Tibial nerve (tissue), 4 donors: Measurements from ENCODE around the gene TTC17. TPM values are rescaled to one million over a fixed set of nuclear protein-coding genes. Genes with fewer than 3 reads are reported as not detected.

Experiments used
- DNase-seq, 2 donors: peaks; one replicate each; pipeline ENCODE4 v3.0.0-alpha.2; 2019; ENCODE audit warnings: low spot score in 2 of 2
- H3K27ac ChIP-seq, 4 donors: fragments of 200-600 bp; sonication (generic) in 3 of 4; one replicate each; pipeline ENCODE4 v1.5.1; 2017 to 2019; ENCODE audit warnings: mild to moderate bottlenecking in 1 of 4
- H3K27me3 ChIP-seq, 2 donors: fragments of 200-600 bp; sonication (generic) in 1 of 2; one replicate each; pipeline versions ENCODE4 v1.5.1 to v1.6.0; 2017 to 2019
- H3K36me3 ChIP-seq, 3 donors: fragments of 200-600 bp; sonication (generic); one replicate each; pipeline ENCODE4 v1.5.1; 2018 to 2019
- H3K4me1 ChIP-seq, 4 donors: fragments of 200-600 bp; sonication (generic) in 3 of 4; one replicate each; pipeline ENCODE4 v1.5.1; 2017 to 2019
- H3K4me3 ChIP-seq, 4 donors: fragments of 200-600 bp; sonication (generic) in 3 of 4; one replicate each; pipeline ENCODE4 v1.5.1; 2017 to 2019; ENCODE audit warnings: mild to moderate bottlenecking in 1 of 4, moderate library complexity in 1 of 4
- H3K9me3 ChIP-seq, 4 donors: fragments of 200-600 bp; sonication (generic) in 3 of 4; one replicate each; pipeline ENCODE4 v1.5.1; 2017 to 2019
- CTCF ChIP-seq, 5 experiments: fragments of 200-600 bp in 3 of 5; fragments of 450-650 bp in 2 of 5; sonication (generic) in 3 of 5; IDR thresholded peaks; one replicate each; pipeline ENCODE4 v1.5.1; 2016 to 2019; ENCODE audit warnings: antibody characterized with exemption in 5 of 5, mild to moderate bottlenecking in 3 of 5, moderate library complexity in 2 of 5
- EP300 ChIP-seq, 2 donors: sonication (generic); formaldehyde crosslinking; IDR thresholded peaks; one replicate each; pipeline ENCODE4 v1.6.1; 2017; ENCODE audit warnings: antibody characterized with exemption in 2 of 2, mild to moderate bottlenecking in 1 of 2
- POLR2A ChIP-seq, 2 donors: fragments of 450-650 bp; IDR thresholded peaks; one replicate each; pipeline ENCODE4 v1.6.1; 2017; ENCODE audit warnings: antibody characterized with exemption in 2 of 2, mild to moderate bottlenecking in 2 of 2, moderate library complexity in 2 of 2
- WGBS, 2 donors: methylation state at CpG; one replicate each; pipeline ENCODE4 v1.1.5; 2018; 5-methylcytosine and 5-hydroxymethylcytosine counted together
- total RNA-seq, 4 donors: library from RNA; depleted of rRNA; stranded (reverse); fragments of >200 nt; gene quantifications; one replicate each; pipeline ENCODE4 v1.1.0, GENCODE V29; 2016

Gene TTC17
- total RNA-seq, 4 donors from 2014 or later, result 117 to 128 (median 123) TPM

- no peak overlapping the region for H3K4me3 ChIP-seq
- TF ChIP-seq EP300 (IDR thresholded peaks at IDR 0.05) (no peak), CTCF (IDR thresholded peaks at IDR 0.05) (no peak), POLR2A (IDR thresholded peaks at IDR 0.05) (no peak)
- H3K36me3 ChIP-seq, result peaks cover 0 to 99% (median 23%) of the 10 kb centered on the region in 3 donors
- DNase-seq, result no peak
- no peak overlapping the region for H3K27ac ChIP-seq
- H3K9me3 ChIP-seq, result no peaks in the 10 kb centered on the region
- 90 to 93% methylated on average over 8 of the region's 8 CpGs for WGBS, 2 donors
- no peaks in the 10 kb centered on the region for H3K4me1 ChIP-seq
- H3K27me3 ChIP-seq, result no peaks in the 10 kb centered on the region
Observed at GRCh38 chr11:43403357-43404231, 44.9 kb downstream of the TTC17 start.

- Histone ChIP-seq H3K27me3 (no peaks in the 10 kb centered on the region), H3K9me3 (no peaks in the 10 kb centered on the region), H3K27ac (no peak overlapping the region), H3K4me3 (no peak overlapping the region), H3K4me1 (no peaks in the 10 kb centered on the region), H3K36me3 (peaks cover 0 to 99% (median 23%) of the 10 kb centered on the region in 3 donors)
- 94 to 96% methylated on average over 3 of the region's 3 CpGs for WGBS, 2 donors
- no peak for DNase-seq
- TF ChIP-seq CTCF (IDR thresholded peaks at IDR 0.05) (no peak), POLR2A (IDR thresholded peaks at IDR 0.05) (no peak), EP300 (IDR thresholded peaks at IDR 0.05) (no peak)
Observed at GRCh38 chr11:43404406-43404805, 45.7 kb downstream of the TTC17 start.

GRCh38 chr11:43404836-43405479, 46.2 kb downstream of the TTC17 start:
- H3K36me3 ChIP-seq, result peaks cover 0 to 99% (median 23%) of the 10 kb centered on the region in 3 donors

GRCh38 chr11:43408277-43408676, 49.6 kb downstream of the TTC17 start:
- WGBS, 2 donors, result 95 to 96% methylated on average over 2 of the region's 2 CpGs
- TF ChIP-seq POLR2A (IDR thresholded peaks at IDR 0.05) (no peak), CTCF (IDR thresholded peaks at IDR 0.05) (no peak), EP300 (IDR thresholded peaks at IDR 0.05) (no peak)
- Histone ChIP-seq H3K9me3 (no peaks in the 10 kb centered on the region), H3K27me3 (no peaks in the 10 kb centered on the region), H3K4me3 (no peak overlapping the region), H3K27ac (no peak overlapping the region), H3K36me3 (peaks cover 0 to 85% (median 18%) of the 10 kb centered on the region in 3 donors), H3K4me1 (no peaks in the 10 kb centered on the region)
- no peak for DNase-seq

More at GRCh38 chr11:43404836-43405479, 46.2 kb downstream of the TTC17 start:
- Histone ChIP-seq H3K27ac (no peak overlapping the region), H3K4me1 (no peaks in the 10 kb centered on the region), H3K27me3 (no peaks in the 10 kb centered on the region), H3K9me3 (no peaks in the 10 kb centered on the region), H3K4me3 (no peak overlapping the region)
- WGBS, 2 donors, result 96 to 97% methylated on average over 3 of the region's 3 CpGs
- TF ChIP-seq POLR2A (IDR thresholded peaks at IDR 0.05) (no peak), CTCF (IDR thresholded peaks at IDR 0.05) (no peak)
- DNase-seq, result no peak

- no peak for DNase-seq
- Histone ChIP-seq H3K4me1 (no peaks in the 10 kb centered on the region), H3K27me3 (no peaks in the 10 kb centered on the region), H3K9me3 (no peaks in the 10 kb centered on the region), H3K4me3 (no peak overlapping the region), H3K36me3 (peaks cover 0 to 83% (median 26%) of the 10 kb centered on the region in 3 donors), H3K27ac (no peak overlapping the region)
- WGBS, 2 donors, result 50 to 63% methylated on average over 5 of the region's 5 CpGs
- TF ChIP-seq EP300 (IDR thresholded peaks at IDR 0.05), result no peak
Observed at GRCh38 chr11:43410394-43410793, 51.7 kb downstream of the TTC17 start.
